GM20431 (cell line): ENCODE results near the gene SLC44A4.
"Not testable (repeated sequence)": the region's sequence is repeated elsewhere in the genome, so short reads cannot be mapped to it uniquely, and the experiment has no call there.

Experiments
- in situ Hi-C: fragments of 300-500 bp; cut with MseI, MboI; formaldehyde crosslinking; loops from one replicate; pipeline ENCODE4 v1.15.0; 2020; ENCODE audit warnings: low sequenced_read_pairs; ENCODE audit not compliant: unreplicated experiment

The SLC44A4 gene

GRCh38 chr6:31836047-31836473 is 42.7 kb downstream of the SLC44A4 start:
- in situ Hi-C loops, result no loop called here

GRCh38 chr6:31834367-31835250 is 44.2 kb downstream of the SLC44A4 start:
- in situ Hi-C loops, result no loop called here

- in situ Hi-C loops, result no loop called here
Observed at GRCh38 chr6:31831350-31832215, 47.2 kb downstream of the SLC44A4 start.

GRCh38 chr6:31830886-31831335 is 47.9 kb downstream of the SLC44A4 start:
- in situ Hi-C loops, result no loop called here

GRCh38 chr6:31829633-31830283 is 49.0 kb downstream of the SLC44A4 start:
- in situ Hi-C loops, result no loop called here

- in situ Hi-C loops, result no loop called here
Observed at GRCh38 chr6:31827286-31828079, 51.3 kb downstream of the SLC44A4 start, which contains the start of gene HSPA1B. HSPA1B (plus strand) TSS chr6:31827738; CDS start chr6:31827951, 213 bp downstream.

- in situ Hi-C loops, result no loop called here
Observed at GRCh38 chr6:31826793-31827285, 52.0 kb downstream of the SLC44A4 start.

GRCh38 chr6:31825553-31825952 is 53.2 kb downstream of the SLC44A4 start:
- in situ Hi-C loops, result no loop called here

GRCh38 chr6:31823592-31824196 is 55.1 kb downstream of the SLC44A4 start:
- in situ Hi-C loops, result not testable (repeated sequence)

- in situ Hi-C loops, result no loop called here
Observed at GRCh38 chr6:31822036-31822821, 56.6 kb downstream of the SLC44A4 start.

- in situ Hi-C loops, result no loop called here
Observed at GRCh38 chr6:31821301-31822035, 57.3 kb downstream of the SLC44A4 start.

- in situ Hi-C loops, result not testable (repeated sequence)
Observed at GRCh38 chr6:31820399-31820798, 58.4 kb downstream of the SLC44A4 start.

GRCh38 chr6:31819871-31820299 is 58.9 kb downstream of the SLC44A4 start:
- in situ Hi-C loops, result no loop called here

- in situ Hi-C loops, result not testable (repeated sequence)
Observed at GRCh38 chr6:31817929-31818511, 60.8 kb downstream of the SLC44A4 start.

GRCh38 chr6:31817133-31817928 is 61.5 kb downstream of the SLC44A4 start:
- in situ Hi-C loops, result not testable (repeated sequence)
